PC-9 (cell line): ENCODE results near the gene B3GALT4.

Source experiments
- CTCF ChIP-seq: fragments of 200-600 bp; sonication (generic); conservative IDR thresholded peaks from 2 replicates; pipeline ENCODE4 v1.6.1; 2017; ENCODE audit warnings: mixed run types, antibody characterized with exemption, mild to moderate bottlenecking, moderate library complexity
- EZH2 ChIP-seq: fragments of 200-600 bp; sonication (generic); IDR thresholded peaks from 2 replicates; pipeline ENCODE4 v1.8.0; 2017; ENCODE audit warnings: antibody characterized with exemption, low read depth

DNA sequence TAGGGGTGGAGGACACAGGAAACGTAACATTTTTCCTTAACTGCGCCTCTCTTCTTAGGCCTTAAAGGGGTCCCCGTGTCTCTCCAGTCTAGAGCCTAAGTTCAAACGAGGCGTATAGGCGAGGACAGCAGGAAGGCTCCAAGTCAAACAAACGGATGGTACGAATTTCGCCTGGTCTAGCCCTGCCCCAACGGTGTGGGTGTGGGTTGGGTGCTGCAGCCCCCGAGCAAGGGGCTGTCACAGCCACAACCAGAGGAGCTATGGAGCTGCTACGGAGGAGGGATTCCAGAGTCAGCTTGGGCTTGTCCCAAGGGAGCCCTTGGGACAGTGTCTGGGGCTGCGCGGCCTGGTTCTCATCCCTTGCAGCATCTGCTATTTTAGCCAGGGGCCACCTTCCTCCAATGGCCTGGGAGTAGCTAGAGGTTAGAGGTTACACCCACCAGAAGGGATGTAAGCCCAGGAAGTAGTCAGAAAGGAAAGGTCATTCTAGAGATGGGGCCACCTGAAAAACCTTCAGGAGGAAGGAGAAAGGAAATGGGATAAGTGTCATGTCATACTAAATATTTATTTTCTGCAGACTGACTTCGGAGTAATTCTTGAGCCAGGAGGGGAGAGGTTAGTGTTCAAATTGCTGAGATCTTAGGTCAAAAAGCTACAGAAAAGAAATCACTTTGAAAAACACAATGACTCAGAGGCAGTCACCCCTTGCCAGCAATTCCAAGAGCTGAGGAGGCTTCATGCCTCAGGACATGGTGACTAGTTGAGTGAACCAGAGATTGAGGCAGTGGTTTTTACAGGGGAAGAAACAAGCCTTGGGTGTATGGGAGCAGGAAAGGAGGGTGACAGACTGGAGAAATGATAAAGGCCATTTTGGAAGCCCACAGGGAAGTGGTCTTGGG lies 26.9 kb upstream of the B3GALT4 start:
- TF ChIP-seq CTCF (no peak), EZH2 (no peak)
